Activated CD4-positive, alpha-beta T cell treated with anti-CD3 and anti-CD28 coated beads, Interleukin-2, amount 50 U/mL, for 4 hours (primary cell): Measurements from ENCODE around the gene STXBP2.
"Not testable (repeated sequence)": the region's sequence is repeated elsewhere in the genome, so short reads cannot be mapped to it uniquely, and the experiment has no call there.

Source experiments
- DNase-seq, 2 experiments: peaks; one replicate each; pipeline ENCODE4 v3.0.0-alpha.2; 2020

The STXBP2 gene

DNA sequence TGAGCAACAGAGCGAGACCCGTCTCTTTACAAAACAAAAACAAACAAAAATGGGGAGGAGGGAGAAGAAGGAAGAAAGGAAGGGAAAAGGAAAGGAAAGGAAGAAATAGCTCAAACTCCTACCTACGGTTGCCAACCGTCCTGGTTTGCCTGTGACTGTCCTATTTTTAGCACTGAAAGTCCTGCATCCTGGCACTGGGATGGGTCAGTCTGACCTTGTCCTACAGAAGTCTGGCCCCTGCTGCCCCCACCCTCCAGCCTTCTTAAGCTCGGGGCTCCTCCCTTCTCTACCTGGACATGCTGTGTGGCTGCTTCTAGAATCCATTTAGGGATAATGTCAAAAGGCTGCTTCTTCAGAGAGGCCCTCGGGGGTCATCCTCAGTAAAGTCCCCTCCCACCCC is 1.2 kb upstream of the STXBP2 start:
- no peak for DNase-seq

DNA sequence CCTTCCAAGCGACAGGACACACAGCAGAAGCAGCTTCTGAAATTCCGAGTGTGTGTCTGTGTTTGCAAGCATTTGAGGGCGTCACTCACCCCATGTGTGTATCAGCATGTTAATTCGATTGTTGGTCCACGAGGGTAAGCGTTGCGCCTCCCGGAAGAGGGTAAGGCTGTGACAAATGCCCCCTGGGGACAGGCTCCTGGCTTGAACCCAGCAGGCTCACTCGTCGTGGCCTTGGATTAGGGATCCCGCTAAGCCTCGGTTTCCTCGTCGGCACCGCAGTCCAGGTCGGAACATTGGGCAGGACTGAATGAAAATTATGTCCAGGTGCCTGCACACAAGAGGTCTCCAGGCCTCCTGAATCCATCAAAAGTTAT is 606 bp upstream of the STXBP2 start:
- DNase-seq = no peak

DNA sequence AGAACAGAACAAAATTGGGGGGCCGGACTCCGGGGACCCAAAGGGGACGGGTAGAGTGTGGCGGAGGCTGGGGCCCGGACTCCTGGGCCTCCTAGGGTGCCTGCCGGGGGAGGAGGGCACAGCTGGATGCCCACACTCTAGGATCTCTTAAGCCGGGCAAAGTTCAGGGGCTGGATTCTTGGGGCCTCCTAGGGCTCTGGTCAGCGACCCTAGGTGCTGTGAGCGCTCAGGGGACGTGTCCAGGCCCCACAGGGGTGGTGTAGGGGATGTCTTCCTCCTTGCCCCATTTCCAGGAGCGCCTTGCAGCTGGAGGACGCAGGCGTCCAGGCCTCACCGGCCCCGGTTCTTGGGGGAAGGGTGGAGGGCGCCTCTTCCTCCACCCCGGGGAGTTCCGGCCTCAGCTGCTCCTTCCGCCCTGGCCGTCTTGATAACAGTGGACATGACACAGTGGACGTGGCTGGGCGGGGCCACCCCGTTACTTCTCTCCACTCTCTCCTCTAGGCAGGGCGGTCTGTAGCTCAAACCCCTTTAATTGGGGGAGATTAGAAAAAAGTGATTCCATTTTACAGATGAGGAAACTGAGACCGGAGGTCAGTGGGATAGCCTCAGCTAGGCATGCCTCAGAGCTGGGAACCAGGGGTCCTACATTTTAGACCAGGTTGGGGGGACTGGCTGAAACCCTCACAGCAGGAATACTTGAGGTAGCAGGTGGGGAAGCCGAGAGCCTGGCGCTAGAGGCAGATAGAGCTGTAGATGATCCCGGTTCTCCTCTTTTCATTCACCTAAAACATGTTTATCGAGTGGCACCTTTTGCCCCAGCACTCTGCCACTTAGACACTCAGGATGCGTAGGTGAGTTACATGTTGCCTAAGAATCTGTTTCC is 705 bp downstream of the STXBP2 start:
- DNase-seq = no peak

DNA sequence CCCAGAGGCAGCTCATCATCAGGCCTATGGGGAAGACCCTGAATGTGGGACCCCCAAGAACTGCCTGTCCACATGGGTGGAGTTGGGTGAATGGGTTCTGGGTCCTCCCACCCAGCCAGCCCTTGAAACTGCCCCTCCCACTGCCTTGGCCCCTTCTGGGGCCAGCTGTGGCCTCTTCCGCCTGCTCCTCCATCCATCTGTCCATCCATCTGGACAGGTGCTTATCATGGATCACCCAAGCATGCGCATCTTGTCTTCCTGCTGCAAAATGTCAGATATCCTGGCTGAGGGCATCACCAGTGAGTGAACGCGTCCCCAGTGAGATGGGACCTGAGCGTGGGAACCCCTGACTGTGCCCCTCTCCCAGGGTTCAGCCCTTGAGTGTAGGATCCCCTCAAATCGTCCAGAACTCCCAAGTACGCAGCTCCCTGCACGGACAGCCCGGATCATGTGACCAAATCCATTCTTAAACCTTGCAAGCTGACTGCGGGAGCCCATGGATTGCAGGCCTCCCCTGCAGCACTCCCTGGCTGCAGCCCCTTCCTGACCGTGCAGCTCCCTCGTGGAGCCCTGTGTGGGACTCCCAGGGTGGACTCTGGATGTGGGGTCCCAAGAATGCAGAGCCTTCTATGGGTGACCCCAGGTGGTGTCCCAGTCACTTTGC is 2.0 kb downstream of the STXBP2 start:
- no peak for DNase-seq

DNA sequence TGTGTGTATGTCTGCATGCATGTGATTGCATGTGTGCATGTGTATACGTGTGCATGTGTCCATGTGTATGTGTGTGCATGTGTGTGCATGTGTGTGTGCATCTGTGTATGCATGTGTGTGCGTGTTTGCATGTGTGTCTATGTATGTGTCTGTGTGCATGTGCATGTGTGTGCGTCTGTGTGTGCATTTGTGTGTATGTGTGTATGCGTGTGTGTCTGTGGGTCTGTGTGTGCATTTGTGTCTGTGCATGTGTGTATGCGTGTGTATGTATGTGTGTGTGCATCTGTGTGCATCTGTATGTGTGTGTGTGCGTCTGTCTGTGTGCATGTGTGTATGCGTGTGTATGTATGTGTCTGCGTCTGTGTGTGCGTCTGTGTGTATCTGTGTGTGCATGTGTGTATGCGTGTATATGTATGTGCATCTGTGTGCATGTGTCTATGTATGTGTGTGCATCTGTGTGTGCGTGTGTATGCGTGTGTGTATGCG is 3.0 kb downstream of the STXBP2 start:
- no peak for DNase-seq

DNA sequence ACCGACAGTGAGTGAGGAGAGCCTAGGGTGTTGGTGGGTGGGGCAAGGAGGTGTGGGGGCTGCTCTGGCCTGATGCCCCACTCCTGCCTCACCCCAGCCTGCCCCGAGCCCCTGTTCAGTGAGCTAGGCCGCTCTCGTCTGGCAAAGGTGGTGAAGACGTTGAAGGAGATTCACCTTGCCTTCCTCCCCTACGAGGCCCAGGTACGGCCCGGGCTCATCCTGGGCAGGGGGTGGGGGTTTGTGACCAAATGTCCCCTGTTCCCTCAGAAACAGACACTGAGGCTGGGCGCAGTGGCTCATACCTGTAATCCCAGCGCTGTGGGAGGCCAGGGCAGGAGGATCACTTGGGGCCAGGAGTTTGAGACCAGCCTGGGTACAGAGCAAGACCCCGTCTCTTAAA is 3.9 kb downstream of the STXBP2 start:
- DNase-seq = no peak

DNA sequence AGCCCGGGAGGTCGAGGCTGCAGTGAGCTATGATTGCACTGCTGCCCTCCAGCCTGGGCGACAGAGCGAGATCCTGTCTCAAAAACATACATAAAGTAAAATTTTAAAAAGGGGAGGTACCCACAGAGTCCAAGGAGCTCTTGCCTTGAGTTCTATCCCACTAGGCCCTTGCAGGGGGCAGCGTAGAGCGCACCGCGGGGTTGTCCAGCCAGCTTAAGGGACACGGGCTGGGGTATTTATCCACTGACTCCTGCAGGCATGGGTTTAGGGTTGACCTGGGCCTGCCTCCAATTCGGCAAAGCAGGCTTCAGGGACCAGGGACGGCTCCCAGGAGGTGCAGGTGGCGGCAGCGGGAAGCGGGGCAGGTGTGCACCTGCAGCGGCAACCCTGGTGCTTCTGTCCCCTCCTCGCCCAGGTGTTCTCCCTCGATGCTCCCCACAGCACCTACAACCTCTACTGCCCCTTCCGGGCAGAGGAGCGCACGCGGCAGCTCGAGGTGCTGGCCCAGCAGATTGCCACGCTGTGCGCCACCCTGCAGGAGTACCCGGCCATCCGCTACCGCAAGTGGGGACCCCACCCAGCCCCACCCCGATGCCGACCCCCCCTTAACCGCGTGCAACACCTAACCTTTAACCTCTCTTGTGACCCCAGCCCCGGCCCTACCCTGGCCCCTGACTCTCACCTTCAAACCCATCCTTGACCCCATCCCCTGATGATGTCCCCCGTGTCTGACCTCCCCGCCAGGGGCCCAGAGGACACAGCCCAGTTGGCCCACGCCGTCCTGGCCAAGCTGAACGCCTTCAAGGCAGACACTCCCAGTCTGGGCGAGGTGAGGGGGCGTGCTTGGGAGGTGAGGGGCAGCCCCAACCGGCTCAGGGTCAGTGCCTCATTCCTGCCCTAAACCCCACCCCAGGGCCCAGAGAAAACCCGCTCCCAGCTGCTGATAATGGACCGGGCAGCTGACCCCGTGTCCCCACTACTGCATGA is 4.7 kb downstream of the STXBP2 start:
- no peak for DNase-seq

DNA sequence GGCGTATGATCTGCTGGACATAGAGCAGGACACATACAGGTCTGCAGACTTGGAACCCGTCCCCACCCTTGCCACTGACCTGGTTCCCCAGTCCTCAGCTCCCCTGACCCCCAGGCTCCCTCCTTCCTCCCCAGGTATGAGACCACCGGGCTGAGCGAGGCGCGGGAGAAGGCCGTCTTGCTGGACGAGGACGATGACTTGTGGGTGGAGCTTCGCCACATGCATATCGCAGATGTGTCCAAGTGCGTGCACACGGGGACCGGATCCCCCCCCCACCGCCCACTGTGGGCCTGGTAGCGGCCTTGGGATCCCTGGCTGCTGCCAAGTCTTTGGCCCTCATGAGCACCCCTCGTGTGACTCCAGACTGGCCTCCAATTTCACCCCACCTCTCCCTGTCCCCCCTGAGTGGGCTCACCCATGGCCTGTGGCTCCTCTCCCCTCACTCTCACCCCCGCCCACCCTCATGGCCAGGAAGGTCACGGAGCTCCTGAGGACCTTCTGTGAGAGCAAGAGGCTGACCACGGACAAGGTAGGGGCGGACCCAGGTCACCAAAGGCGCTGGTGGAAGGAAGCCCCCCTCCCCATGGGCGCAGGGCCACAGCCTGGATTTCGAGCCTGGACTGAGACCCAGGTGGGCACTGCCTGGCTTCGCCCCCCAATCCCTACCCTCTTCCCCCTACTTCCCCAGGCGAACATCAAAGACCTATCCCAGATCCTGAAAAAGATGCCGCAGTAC is 5.6 kb downstream of the STXBP2 start:
- no peak for DNase-seq

DNA sequence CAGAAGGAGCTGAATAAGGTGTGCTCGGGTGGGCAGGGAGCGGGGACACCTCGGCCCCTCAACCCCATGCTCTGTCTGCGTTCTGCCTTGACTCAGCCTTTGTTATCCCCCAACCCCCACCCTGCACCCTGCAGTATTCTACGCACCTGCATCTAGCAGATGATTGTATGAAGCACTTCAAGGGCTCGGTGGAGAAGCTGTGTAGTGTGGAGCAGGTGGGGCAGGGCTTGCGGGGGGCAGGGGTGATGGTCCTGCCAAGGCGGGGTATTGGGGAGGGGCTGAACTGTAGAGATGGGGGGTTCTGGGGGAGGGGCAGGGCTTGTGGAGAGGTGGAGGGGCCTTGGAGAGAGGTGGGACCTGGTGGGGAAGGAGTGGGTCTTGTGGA is 6.1 kb downstream of the STXBP2 start:
- DNase-seq = no peak

DNA sequence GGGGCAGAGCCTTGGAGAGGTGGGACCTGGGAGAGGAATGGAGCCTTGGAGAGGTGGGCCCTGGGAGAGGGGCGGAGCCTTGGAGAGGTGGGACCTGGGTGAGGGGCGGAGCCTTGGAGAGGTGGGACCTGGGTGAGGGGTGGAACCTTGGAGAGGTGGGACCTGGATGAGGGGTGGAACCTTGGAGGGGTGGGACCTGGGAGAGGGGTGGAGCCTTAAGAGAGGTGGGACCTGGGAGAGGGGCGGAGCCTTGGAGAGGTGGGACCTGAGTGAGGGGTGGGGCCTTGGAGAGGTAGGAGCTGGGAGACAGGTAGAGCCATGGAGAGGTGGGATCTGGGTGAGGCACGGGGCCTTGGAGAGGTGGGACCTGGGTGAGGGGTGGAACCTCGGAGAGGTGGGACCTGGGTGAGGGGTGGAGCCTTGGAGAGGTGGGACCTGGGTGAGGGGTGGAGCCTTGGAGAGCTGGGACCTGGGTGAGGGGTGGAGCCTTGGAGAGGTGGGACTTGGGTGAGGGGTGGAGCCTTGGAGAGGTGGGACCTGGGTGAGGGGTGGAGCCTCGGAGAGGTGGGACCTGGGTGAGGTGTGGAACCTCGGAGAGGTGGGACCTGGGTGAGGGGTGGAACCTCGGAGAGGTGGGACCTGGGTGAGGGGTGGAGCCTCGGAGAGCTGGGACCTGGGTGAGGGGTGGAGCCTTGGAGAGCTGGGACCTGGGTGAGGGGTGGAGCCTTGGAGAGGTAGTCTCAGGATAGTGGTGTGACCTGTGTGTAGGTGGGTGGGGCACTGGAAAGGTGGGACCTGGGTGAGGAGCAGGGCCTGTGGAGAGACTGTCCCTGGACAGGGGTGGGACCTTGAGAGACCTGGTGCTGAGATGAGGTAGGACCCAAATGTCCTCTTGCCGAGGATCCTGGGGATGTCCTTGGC is 7.0 kb downstream of the STXBP2 start:
- not testable (repeated sequence) for DNase-seq

DNA sequence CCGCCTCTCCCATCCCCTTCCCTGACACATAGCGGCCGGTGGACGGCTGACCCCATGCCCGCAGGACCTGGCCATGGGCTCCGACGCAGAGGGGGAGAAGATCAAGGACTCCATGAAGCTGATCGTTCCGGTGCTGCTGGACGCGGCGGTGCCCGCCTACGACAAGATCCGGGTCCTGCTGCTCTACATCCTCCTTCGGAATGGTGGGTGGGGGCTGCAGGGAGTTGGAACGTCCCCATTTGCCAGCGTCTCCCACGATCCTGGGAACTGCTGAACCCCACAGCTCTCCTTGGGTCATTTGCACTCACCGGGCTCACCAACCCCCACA is 7.6 kb downstream of the STXBP2 start:
- no peak for DNase-seq

DNA sequence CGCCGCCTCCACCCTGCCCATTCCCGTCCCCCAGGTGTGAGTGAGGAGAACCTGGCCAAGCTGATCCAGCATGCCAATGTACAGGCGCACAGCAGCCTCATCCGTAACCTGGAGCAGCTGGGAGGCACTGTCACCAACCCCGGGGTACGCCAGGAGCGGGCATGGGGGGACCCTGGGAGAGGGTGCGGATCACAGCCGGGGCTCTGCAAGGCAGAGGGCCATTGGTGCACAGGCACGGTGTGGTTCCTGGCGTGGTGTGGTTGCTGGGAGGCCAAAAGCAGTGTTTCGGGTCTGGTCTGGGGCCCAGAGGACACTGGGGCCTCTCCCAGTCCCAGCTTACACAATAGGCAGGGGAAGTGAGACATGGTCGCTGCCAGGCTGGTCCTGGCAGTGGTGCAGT is 8.3 kb downstream of the STXBP2 start:
- no peak for DNase-seq

DNA sequence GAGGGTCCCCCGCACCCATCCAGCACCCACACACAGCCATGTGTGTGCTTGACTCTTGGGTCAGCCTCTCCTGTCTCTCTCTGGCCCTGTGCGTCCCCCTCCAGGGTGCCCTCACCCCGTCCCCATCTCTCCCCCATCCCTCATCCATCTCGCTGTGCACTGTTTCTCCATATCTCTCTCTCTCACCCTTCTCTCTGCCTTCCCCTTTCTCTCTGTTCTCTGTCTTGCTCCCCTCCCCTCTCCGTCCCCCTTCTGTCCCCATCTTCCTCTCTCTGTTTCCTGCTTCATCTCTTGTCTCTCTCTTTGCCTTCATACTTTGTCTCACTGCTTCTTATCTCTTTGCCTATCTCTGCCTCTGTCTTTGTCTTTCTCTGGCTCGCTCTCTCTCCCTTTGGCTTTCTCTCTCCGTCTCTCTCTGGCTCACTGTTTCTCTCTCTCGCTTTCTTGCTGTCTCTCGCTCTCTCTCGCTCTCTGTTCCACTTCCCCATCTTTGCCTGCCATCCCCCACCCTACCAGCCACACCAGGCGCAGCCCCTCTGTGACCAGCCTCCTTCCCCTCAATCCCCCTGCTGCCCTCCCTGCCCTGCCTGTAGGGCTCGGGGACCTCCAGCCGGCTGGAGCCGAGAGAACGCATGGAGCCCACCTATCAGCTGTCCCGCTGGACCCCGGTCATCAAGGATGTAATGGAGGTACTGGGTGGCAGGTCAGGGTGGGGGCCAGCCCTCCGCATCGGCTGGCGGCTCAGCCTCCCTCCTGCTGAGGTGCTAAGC is 8.9 kb downstream of the STXBP2 start:
- no peak for DNase-seq

DNA sequence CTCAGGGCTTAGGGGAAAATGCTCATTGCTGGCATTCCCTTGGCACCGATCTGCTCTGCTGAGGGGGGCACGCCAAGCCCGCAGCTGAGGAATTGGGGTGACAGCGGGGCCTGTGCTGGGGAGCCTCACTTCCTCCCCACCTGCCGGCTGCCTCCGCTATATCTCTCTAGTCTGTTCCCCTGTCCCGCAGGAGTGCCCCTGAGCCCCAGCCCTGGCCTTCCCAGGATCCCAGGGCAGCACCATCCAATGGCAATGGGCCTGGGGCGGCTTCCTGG is 9.5 kb downstream of the STXBP2 start:
- DNase-seq = no peak

DNA sequence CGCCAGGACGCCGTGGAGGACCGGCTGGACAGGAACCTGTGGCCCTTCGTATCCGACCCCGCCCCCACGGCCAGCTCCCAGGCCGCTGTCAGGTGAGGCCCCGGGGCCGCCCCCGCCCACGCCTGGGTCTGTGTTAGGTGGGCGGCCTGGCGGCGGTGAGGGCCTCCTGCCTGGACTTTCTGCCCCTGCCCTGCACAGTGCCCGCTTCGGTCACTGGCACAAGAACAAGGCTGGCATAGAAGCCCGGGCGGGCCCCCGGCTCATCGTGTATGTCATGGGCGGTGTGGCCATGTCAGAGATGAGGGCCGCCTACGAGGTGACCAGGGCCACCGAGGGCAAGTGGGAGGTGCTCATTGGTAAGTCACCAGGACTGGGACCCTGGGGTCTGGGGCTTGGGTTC is 10.2 kb downstream of the STXBP2 start:
- DNase-seq = no peak

DNA sequence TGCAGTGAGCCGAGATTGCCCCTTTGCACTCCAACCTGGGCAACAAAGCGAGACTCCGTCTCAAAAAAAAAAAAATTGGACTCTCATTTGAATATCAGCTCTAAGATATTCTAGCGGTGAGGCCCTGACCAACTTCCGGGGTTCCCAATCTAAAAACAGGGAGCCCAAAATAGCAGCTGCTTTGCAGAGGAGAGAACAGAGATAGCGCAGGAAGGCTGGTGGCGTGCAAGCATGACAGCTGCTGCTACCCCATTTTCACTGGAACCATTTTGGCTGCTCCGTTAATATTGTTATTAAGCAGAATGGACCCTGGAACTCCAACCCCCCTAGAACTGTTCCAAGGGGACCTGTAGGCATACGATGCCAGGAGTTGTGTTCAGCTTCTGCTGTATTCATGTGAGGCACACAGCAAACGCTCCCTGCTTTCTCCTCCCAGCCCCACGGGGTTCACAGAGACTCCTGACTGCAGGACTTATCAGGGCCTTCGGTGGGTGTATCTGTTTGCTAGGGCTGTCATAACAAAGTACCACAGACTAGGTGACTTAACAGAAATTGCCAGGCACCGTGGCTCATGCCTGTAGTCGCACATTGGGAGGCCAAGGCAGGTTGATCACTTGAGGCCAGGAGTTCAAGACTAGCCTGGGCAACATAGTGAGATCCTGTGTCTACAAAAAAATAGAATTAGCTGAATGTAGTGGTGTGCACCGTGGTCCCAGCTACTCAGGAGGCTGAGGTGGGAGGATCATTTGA is 11.5 kb downstream of the STXBP2 start:
- no peak for DNase-seq

DNA sequence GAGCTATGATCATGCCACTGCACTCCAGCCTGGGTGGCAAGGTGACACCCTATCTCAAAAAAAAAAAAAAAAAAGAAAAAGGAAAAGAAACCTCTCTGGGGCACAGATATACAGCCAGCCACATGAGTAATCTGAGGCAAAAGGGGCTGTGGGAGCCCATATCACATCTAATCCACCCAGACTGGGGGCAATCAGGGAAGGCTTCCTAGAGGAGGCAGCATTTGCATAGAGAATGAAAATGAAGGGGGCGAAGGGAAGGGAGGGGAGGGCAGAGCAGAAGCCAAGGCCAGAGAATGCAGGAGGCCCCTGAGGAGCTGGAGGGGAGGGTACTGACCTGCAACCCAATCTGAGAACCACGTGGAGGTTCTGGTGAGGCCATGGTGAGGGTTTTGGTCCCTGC is 13.2 kb downstream of the STXBP2 start:
- no peak for DNase-seq

DNA sequence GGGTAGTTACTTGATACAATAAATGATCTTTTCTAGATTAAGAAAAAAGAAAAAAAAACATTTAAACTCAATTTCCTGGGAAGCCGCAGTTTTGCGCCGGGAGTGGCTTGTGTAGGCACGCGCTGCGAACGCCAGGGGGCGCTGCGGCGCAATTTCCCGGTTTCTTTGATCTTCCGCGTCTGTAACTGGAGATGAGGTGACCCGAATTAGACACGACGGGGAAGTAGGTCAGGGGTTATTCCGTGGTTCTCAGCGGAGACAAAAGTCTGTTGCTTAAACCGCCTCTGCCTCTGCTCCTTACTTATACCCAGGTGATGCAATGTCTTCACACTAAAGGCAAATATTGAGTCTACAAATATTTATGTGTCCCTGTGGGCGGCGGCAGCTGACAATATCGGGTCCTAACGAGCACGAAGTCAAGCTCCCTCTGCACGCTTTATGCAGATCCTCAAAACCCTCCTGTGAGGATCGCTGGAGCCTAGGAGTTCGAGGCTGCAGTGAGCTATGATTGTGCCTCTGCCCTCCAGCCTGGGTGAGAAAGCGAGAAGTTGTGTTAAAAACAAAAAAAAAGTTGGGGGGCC is 15.2 kb downstream of the STXBP2 start:
- DNase-seq = peak; percentile 81 to 84

DNA sequence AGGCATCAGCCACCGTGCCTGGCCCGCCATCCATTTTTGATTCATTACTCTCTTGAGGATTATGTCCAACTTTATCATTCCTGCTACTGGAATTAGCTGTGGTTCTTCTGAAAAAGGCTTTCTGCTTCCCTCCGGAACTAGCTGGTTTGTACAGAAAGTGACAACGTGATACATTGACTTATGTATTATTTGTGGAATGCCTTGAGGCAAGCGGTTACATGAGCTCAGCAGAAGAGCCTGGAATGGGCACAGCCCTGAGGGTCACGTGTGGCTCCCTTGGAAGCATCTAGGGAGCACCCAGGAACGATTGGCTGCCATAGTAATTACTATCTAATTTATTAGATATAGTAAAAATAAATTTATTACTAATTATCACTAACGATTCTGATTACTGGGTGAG is 17.5 kb downstream of the STXBP2 start:
- no peak for DNase-seq

DNA sequence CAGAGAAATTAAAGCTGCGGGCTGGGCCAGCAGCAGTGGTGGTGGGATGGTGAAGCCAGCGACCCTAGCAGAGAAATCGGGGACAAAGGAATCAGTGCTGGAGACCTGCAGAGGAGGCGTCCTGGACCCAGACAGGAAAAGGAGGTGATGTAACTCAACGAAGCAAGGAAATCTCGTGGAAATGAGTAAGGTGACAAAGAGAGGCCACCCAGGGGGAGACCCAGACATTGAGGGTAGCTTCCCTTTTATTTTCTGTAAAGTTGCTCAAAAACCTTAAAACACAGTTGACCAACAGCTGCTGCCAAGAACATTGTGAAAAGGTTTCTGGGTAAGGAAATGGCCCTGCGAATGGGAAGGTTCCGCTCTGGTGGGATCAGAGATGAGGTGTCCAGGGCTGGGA is 18.7 kb downstream of the STXBP2 start:
- no peak for DNase-seq
